Left colon (tissue), 2 donors: ENCODE data around the gene HIRIP3. TPM values are rescaled to one million over a fixed set of nuclear protein-coding genes. Genes with fewer than 3 reads are reported as not detected.

Experiments
- ATAC-seq: fragments of 200-7000 bp; cut with Tn5 transposase; one replicate; pipeline ENCODE4 v1.9.1; 2020; ENCODE audit warnings: mild to moderate bottlenecking, moderate library complexity
- DNase-seq, 2 donors: peaks; one replicate each; pipeline ENCODE4 v3.0.0-alpha.2; 2020
- intact Hi-C, 2 donors: fragments of 100-400 bp; cut with DNase I in 1 of 2; cut with micrococcal nuclease in 1 of 2; formaldehyde crosslinking; loops; one replicate each; pipeline versions ENCODE4 v1.11.2 to v1.14.0; 2022; cut with DNase I, micrococcal nuclease
- total RNA-seq, 2 donors: library from RNA; stranded (reverse); fragmentation: NEBNext Ultra II Directional; extraction: Animal tissue kit (Norgen Biotek cat#: 25700); gene quantifications; one replicate each; pipeline ENCODE4 v1.2.1, GENCODE V29; 2021
- donor health status: DM: no; HTN: no; CAD: no.
- donor health status: DM: yes; HTN: yes; CAD: no.

HIRIP3 gene
- total RNA-seq, 2 donors from 2014 or later: 7.6 to 11.9 TPM

DNA sequence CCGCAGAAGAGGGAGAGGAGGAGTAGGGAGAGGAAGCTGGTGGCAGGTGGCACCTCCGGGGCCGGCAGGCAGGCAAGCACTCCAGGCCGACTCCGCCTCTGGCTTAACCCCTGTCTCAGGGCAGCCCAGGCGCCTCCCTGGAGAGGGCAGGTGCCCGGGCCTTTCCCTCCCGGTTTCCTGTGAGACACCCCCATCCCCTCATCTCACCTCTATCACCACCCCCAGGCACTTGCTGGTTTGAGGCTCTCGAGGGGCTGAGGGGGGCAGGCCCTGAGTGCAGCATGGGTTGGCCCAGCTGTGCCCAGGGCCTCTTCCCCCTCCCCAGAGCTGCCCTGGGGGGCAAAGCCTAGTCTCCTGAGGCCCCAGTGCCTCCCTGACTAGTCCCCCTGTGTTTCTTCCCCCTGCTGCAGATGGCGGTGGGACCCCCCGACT lies 9.4 kb upstream of the HIRIP3 start:
- intact Hi-C loops: loop anchor here in 1 of 2 donors (10.0 kb wide), 1 partner anchor 80 kb away; the partner anchor contains the start of gene KCTD13
- ATAC-seq: peak; percentile 42
- no peak for DNase-seq

DNA sequence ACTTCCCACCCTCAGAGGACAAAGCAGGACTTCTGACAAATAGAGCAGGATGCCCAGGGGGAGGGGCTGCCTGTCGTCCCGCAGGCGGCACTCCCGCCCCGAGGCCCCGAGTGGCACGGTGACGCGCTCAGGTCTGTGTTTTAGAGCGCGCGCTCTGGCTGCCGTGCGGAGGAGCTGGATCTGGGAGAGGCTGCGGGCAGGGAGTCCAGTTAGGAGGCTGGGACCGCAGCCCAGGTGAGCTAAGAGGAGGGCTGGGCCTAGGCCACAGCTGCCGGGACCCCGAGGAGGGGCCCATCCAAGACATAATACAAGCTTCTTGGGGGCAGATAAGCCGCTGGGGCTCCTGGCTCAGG lies 9.0 kb upstream of the HIRIP3 start:
- intact Hi-C loops: loop anchor here in 1 of 2 donors (10.0 kb wide), 1 partner anchor 80 kb away; the partner anchor contains the start of gene KCTD13
- ATAC-seq: peak; percentile 30
- no peak for DNase-seq

DNA sequence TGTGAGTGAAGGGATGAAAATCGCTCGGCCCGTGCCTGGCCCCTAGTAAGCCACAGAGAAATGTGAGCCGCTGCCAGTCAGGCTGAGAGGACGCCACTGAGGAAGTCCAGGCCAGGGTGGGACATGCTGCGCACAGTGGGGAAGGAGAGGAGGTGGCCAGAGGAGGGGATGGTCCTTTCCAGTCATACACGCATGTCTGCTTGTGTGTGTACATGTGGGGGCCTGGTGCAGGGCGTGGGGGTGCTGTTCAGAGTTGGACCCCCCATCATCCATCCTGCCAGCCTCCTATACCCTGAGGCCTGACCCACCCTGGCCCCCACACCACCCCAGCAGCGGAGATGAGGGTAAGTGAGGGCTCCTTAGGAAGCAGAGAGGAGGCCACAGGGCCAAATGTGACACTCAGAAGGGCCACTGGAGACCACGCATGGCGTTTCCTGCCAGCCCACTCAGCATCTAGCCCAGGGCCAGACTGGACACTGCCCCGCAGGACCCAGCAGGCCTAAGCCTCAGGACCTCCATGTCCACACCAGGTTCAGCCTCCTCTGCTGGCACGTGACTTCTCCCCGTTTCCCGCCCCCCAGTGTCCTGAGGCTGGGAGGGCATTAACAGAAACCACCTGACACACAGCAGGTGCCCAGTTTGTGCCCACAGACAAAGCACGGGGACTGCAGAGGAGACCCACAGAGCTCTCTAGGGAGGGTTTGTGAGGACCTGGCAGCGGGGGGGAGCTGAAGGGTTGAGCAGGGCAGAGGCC lies 8.4 kb upstream of the HIRIP3 start:
- DNase-seq (no peak), ATAC-seq (no peak)
- intact Hi-C loops: loop anchor here in 1 of 2 donors (10.0 kb wide), 1 partner anchor 79 kb away; the partner anchor contains the start of gene KCTD13

DNA sequence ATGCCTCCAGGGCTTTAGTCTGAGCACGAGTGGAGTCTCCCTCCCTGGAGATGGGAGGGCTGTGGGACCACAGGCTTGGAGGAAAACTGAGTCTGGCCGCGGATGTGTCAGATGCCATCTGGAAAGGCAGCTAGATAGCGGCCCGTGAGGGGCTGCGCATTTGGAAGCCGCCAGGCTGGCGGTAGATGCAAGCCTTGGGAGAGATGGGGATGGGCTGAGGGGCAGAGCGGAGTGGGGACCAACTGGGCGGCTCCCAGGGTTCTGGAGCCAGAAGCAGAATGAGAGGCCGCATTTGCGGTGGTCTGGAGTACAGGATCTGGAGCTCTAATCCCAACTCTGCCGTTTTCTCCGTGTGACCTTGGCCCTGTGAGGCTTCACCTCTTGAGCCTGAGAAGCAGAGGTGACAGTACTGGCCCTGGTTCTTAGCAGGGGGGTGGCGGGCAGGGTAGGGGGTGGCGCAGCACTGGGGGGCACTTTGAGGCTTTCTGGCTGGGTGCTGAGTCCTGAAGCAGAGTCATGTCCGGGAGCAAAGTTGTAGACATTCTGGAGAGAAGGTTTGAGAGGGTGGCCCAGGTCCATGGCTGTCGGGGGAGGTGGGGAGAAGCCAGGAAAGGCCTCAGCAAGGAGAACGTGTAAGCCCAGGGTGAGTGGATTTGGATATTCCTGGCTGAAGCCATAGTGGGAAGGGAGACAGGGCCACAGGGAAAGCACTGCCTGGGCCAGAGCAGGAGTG lies 7.4 kb upstream of the HIRIP3 start:
- no peak for ATAC-seq
- intact Hi-C loops: loop anchor here in 1 of 2 donors (10.0 kb wide), 1 partner anchor 78 kb away; the partner anchor contains the start of gene KCTD13

DNA sequence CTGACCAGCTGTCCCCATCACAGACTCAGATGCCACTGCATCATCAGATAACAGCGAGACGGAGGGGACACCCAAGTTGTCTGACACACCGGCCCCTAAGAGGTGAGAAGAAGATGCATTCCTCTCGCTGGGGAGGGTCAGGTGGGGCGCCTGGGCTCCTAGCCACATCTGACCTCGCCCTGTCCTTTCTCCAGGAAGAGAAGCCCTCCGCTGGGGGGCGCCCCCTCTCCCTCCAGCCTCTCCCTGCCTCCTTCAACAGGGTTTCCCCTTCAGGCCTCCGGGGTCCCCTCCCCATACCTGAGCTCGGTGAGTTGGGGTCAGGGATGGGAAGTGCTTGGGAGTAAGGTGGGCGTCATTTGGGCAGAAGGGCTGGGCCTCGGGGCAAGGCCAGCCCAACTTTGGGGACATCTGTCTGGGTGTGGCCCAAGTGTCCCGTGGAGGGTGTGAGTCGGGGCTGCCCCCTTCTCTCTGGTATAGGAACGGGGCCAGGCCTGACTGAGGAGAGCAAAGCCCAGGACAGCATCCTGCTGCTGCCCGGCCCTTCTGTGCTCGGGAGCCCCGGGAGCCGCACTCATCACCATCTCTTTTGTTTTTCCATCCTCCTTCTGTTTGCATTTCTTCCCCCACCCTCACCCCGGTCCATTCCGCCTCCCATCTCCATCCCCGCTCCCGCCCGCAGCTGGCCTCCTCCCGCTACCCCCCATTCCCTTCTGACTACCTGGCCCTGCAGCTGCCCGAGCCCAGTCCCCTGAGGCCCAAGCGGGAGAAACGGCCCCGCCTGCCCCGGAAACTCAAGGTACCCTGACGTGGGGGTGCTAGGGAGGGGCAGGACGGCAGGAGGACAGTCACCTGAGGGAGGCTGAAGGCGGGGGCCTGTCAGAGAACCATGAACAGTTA lies 5.6 kb upstream of the HIRIP3 start:
- DNase-seq (no peak), ATAC-seq (no peak)
- intact Hi-C loops: loop anchor here in 1 of 2 donors (10.0 kb wide), 1 partner anchor 76 kb away; the partner anchor contains the start of gene KCTD13

More for the DNA sequence above, 7.4 kb upstream of the HIRIP3 start:
- no peak for DNase-seq

- ATAC-seq (no peak), DNase-seq (no peak)
- intact Hi-C loops: loop anchor here in 1 of 2 donors (10.0 kb wide), 1 partner anchor 75 kb away; the partner anchor contains the start of gene KCTD13
These were observed 4.2 kb upstream of the HIRIP3 start for GRCh38 chr16:29999605-30000004.

- ATAC-seq (no peak), DNase-seq (no peak)
- intact Hi-C loops: no loop called here
These were observed 1.4 kb upstream of the HIRIP3 start for GRCh38 chr16:29996766-29997250.

- DNase-seq: peak; percentile 98 to 99
- ATAC-seq: peak; percentile 95
- intact Hi-C loops: no loop called here
These were observed 721 bp upstream of the HIRIP3 start, which contains the start of gene INO80E for GRCh38 chr16:29995911-29996765. TSS of gene INO80E (plus strand) at chr16:29996241. CDS start at chr16:29996311, 70 bp downstream.

- intact Hi-C loops: no loop called here
- DNase-seq (peak; percentile 78 to 87), ATAC-seq (peak; percentile 77)
These were observed 655 bp downstream of the HIRIP3 start for GRCh38 chr16:29994600-29995323.

DNA sequence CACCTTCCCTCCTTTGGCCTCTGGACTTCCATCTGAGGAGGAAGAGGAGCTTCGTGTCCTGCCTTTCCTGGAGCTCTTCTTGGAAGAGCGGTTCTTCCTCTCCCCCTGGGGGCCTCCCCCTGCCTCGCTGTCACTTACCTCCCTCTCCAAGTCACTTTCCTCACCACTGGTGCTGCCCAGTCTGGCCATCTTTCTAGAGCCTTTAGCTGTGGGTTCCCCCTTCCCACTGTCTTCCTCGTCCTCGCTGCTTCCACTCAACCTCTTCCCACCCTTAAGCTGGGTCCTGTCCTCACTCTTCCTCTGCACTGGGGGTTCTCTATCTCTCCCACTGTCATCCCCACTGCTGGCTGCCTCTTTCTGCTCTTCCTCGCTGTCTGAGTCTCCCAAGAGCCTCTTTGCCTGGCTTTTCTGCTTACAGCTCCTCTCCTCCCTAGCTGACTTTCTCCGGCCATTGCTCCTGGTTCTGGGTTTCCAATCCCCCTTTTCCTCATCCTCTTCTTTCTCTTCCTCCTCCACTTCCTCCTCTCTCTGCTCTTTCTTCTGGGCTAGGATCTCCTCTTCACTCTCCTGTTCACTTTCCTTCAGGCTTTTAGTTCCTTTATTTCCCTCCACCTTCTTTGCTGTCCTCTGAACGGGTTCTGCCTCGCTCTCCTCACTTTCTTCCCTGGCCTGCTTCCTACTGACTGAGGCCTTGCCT lies 1.4 kb downstream of the HIRIP3 start:
- ATAC-seq (no peak), DNase-seq (no peak)
- intact Hi-C loops: no loop called here

DNA sequence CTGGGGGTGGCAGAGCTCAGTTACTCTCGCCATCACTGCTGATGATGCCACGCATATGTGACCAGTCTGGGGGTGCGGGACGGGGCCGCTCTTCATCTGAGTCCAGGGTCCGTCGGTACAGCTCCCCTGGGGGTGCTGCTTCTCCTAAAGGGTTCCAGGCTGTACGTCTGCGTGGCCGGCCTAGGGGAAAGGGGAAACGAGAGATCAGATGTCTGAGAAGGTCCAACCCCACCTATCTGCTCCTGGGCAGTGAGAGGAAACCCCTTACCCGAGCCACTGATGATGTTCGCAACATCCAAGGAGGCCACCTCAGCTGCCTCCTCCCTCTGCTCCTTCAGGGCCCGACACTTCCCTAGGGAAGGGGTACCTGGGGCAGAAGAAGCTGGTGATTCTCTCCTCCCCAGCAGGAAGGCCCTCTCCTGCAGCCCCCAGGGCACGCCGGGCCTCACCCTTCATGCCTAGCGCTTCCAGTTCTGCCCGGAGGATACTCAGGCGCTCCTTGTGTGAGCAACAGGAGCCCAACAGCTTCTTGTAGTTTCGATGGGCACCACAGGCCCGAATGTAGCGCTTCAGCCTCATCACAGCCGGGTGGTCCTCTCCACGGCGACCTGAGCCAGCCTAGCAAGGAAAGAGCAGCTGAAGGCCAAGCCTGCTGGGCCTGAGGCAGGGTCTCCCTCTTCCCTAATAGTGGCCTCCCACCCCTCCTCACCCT lies 2.1 kb downstream of the HIRIP3 start:
- peak in 1 of 2 donors; percentile 20 for DNase-seq
- ATAC-seq: no peak
- intact Hi-C loops: no loop called here

DNA sequence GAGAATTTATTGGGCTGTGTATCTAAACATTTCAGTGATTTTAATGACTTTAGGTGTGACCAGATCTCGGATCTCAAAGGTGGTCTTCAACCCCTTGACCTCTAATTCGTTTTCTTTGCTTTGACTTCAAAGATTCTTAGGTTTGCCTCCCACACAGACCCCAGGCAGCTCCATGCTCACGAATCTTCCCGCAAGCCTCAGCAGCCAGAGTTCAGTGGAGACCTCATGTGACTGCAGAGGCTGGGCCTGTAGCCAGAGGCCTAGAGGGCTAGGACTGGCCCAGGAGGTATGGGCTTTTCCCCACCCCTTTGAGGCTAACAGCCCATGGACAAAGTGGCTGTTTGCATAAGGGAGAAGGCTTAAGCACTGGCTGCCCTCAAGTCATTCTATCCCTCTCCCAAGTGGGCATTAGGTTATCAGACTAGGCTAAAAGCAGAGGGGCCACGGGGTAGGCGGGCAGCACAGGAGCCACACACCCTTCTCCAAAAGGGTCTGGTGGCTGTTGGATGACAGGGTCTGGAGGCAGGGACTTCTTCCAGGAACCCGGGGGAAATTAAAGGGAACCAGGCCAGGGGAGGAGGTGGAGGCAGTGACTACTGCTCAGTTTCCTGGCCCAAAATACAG lies 3.0 kb downstream of the HIRIP3 start:
- no peak for ATAC-seq
- intact Hi-C loops: no loop called here
- no peak for DNase-seq

DNA sequence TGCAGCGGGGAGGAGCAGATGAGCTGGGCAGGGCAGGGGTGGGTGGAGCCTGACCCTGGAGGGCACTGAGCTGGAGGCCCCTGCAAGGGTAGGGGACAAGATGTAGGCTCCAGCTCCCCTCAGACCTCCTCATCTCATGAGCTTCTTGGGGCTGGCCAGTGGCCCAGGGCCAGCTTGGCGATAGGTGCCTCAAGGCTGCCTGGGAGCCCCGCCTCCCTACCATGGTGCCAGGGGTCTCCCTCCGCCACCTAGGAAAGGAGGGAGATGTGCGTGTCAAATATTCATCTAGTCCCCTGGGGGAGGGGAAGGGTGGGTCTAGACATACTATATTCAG lies 3.9 kb downstream of the HIRIP3 start:
- ATAC-seq (no peak), DNase-seq (no peak)
- intact Hi-C loops: no loop called here

- intact Hi-C loops: no loop called here
- DNase-seq: no peak
- no peak for ATAC-seq
These were observed 4.4 kb downstream of the HIRIP3 start for GRCh38 chr16:29990883-29991570.

DNA sequence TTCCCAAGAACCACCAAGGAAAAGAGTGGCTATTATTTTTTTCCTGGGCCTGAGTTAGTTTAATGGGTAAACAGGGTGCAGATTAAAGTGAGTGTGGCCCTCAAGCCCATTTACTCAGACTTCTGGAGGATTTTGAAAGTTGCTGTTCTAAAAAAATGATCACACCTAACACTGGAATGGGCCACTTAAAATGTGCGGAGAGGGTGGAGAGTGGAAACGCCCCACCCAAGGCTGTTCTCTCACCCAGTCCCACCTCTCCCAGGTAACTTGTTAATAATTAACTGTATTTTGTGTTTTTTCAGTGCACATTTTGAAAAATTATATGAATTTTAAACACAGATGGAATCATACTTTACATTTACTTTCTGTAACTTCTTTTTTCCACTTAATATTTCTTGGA lies 5.4 kb downstream of the HIRIP3 start:
- intact Hi-C loops: no loop called here
- ATAC-seq (peak; percentile 72), DNase-seq (no peak)
